Muscle layer of colon (tissue), 2 donors: ENCODE data around the gene RET.

ENCODE experiments used
- H3K27ac ChIP-seq: one replicate; pipeline ENCODE4 v1.7.0; 2013; ENCODE audit warnings: low read depth, mild to moderate bottlenecking, low read length, moderate library complexity
- H3K27me3 ChIP-seq, 2 donors: one replicate each; pipeline ENCODE4 v1.7.0; 2013; ENCODE audit warnings: low read length in 2 of 2, mild to moderate bottlenecking in 2 of 2; ENCODE audit not compliant: insufficient read depth in 2 of 2, control insufficient read depth in 1 of 2
- H3K36me3 ChIP-seq: one replicate; pipeline ENCODE4 v1.7.0; 2013; ENCODE audit warnings: mild to moderate bottlenecking, low read length; ENCODE audit not compliant: insufficient read depth
- H3K4me1 ChIP-seq: one replicate; pipeline ENCODE4 v1.7.0; 2013; ENCODE audit warnings: mild to moderate bottlenecking, low read length; ENCODE audit not compliant: insufficient read depth
- H3K4me3 ChIP-seq, 2 donors: one replicate each; pipeline ENCODE4 v1.7.0; 2013; ENCODE audit warnings: low read length in 2 of 2, low read depth in 1 of 2, mild to moderate bottlenecking in 1 of 2, moderate library complexity in 1 of 2
- H3K9ac ChIP-seq: one replicate; pipeline ENCODE4 v1.7.0; 2013; ENCODE audit warnings: low read length
- H3K9me3 ChIP-seq: one replicate; pipeline ENCODE4 v1.7.0; 2013; ENCODE audit warnings: mild to moderate bottlenecking, low read length
- donor health status: abdominal sarcoma.
- donor health status: Adenocarcinoma of cecum.

RET gene

DNA sequence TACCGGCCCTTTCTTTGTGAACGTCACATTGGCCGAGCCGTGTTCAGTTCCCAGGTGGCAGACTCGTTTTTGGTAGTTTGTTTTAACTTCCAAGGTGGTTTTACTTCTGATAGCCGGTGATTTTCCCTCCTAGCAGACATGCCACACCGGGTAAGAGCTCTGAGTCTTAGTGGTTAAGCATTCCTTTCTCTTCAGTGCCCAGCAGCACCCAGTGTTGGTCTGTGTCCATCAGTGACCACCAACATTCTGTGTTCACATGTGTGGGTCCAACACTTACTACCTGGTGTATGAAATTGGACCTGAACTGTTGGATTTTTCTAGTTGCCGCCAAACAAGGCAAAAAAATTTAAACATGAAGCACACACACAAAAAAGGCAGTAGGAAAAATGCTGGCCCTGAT, 51.5 kb downstream of the RET start:
- Histone ChIP-seq H3K27me3 (no peaks in the 10 kb centered on the region), H3K9ac (no peak overlapping the region), H3K4me3 (no peak overlapping the region), H3K9me3 (no peaks in the 10 kb centered on the region), H3K4me1 (no peaks in the 10 kb centered on the region), H3K27ac (no peak overlapping the region), H3K36me3 (no peaks in the 10 kb centered on the region)

DNA sequence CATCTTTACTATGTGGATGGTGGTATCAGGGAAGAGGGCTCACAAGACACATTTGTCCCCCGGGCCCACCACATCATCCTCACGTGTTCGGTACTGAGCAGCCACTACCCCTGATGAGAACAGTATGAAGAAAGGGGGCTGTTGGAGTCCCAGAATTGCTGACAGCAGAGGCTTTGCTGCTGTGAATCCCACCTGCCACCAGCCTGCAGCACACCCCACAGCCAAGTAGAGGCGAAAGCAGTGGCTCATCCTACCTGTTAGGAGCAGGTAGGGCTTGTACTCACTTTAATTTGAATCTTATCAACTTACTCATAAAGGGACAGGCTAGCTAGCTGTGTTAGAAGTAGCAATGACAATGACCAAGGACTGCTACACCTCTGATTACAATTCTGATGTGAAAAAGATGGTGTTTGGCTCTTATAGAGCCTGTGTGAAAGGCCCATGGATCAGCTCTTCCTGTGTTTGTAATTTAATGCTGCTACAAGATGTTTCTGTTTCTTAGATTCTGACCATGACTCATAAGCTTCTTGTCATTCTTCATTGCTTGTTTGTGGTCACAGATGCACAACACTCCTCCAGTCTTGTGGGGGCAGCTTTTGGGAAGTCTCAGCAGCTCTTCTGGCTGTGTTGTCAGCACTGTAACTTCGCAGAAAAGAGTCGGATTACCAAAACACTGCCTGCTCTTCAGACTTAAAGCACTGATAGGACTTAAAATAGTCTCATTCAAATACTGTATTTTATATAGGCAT, 52.3 kb downstream of the RET start:
- no peak overlapping the region for H3K27ac ChIP-seq

DNA sequence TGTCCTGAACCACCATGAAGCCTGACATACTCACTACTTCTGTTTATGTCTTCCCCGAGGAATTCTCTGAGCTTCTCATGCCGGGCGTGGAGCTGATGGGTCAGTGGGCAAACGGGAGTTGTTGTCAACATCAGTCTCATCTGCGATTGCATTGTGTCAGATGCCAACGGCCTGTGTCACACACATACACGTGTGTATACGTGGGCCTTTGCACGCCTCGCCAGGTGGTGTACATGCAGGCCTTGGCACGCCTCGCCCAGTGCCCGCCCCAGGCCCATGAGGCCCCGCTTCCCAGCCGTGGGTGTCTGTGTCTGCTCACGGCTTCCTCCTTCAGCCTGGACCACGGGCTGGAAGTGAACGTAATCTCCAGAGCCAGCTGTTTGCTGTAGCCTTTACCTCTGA, 53.9 kb downstream of the RET start:
- no peak overlapping the region for H3K9ac ChIP-seq
- H3K4me3 ChIP-seq: no peak overlapping the region
- H3K27me3 ChIP-seq: no peaks in the 10 kb centered on the region
- no peaks in the 10 kb centered on the region for H3K36me3 ChIP-seq
- no peaks in the 10 kb centered on the region for H3K9me3 ChIP-seq
- H3K27ac ChIP-seq: no peak overlapping the region
- H3K4me1 ChIP-seq: no peaks in the 10 kb centered on the region

More for the DNA sequence above, 52.3 kb downstream of the RET start:
- no peaks in the 10 kb centered on the region for H3K4me1 ChIP-seq
- H3K36me3 ChIP-seq: no peaks in the 10 kb centered on the region
- no peaks in the 10 kb centered on the region for H3K27me3 ChIP-seq
- H3K9me3 ChIP-seq: no peaks in the 10 kb centered on the region
- H3K4me3 ChIP-seq: no peak overlapping the region
- H3K9ac ChIP-seq: no peak overlapping the region

DNA sequence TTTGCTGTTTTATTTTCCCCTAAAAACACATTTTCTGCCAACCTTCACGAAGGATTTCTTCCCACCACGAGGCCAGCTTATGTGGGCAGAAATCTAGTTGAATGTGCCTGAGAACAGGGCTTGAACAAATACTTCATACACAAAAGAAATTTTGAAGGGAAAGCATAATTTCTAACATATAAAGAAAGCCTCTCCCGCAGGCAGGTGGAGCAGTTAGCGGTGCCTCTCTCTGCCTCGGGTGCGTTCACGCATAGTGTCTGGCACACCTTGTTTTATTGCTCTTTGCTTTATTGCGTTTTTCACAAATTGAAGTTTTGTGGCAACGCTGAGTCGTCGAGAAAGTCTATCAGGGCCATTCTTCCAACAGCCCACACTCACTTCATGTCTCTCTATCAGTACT, 54.4 kb downstream of the RET start:
- H3K9ac ChIP-seq: no peak overlapping the region
- H3K27ac ChIP-seq: no peak overlapping the region
- no peaks in the 10 kb centered on the region for H3K4me1 ChIP-seq
- no peaks in the 10 kb centered on the region for H3K36me3 ChIP-seq
- H3K4me3 ChIP-seq: no peak overlapping the region
- no peaks in the 10 kb centered on the region for H3K9me3 ChIP-seq
- no peaks in the 10 kb centered on the region for H3K27me3 ChIP-seq

DNA sequence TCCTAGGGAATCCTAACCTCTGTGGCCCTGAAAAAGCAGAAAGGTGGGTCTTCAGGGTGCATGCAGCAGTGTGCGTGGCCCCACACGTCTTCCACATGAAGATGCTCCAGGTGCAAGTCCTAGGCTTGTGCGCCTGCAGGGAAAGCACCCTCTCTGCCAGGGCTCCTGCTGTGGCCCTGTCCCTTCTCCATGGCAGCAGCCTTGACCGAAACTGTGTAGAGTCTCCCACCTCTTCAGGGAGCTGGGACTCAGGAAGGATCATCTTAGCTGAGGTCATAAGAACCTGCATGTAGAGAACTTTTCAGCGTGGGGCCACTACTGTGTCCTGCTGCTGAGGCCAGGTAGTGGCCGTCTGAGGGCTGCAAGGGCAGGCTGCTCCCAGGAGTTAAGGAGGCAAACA, 55.0 kb downstream of the RET start:
- no peaks in the 10 kb centered on the region for H3K27me3 ChIP-seq
- no peak overlapping the region for H3K4me3 ChIP-seq
- H3K9ac ChIP-seq: no peak overlapping the region
- no peaks in the 10 kb centered on the region for H3K9me3 ChIP-seq
- H3K4me1 ChIP-seq: no peaks in the 10 kb centered on the region
- no peak overlapping the region for H3K27ac ChIP-seq
- no peaks in the 10 kb centered on the region for H3K36me3 ChIP-seq

DNA sequence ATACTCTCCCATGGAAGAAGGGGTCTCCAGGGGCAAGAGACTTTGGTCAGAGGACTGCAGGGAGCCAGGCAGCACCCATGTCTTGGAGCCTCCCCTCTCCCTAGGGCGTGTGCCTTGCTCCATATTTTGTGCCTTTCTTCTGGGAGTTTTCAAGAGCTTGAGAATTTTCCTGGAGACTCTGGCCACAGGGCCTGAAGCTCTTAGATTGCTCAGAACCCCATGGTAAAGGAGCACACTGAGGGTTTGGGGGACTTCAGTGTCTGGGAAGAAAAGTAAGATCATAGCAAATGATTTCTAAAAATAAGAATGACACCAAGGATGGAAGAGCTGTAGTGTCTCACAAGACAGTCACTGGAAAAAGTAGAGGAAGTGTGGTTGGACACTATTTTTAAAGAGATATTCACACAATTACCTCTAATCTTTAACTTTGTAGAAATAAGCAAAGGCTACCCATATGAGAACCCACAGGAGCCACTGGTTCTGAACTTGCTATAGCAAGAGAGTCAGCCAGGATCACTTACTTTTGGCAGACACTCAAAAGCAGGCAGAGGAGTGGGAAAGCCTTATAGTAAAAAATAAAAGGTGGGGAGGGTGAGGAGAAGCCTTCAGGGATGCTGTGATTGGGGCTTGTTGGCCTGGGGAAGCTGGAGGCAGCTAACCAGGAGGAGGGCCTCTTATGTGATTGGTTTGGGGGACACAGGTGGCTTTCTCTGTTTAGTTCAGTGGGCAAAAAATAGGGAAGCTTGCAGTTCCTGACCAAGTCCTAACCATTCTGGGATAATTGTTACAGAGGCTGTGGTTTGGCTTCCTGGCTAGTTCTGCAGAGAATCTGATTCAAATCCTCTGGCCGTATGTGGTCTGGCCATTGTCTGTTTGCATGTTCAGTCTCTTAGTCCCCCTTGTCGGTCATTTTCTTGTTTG, 56.3 kb downstream of the RET start:
- Histone ChIP-seq H3K4me3 (no peak overlapping the region), H3K4me1 (no peaks in the 10 kb centered on the region), H3K27ac (no peak overlapping the region), H3K36me3 (no peaks in the 10 kb centered on the region), H3K9me3 (no peaks in the 10 kb centered on the region), H3K9ac (no peak overlapping the region), H3K27me3 (no peaks in the 10 kb centered on the region)

DNA sequence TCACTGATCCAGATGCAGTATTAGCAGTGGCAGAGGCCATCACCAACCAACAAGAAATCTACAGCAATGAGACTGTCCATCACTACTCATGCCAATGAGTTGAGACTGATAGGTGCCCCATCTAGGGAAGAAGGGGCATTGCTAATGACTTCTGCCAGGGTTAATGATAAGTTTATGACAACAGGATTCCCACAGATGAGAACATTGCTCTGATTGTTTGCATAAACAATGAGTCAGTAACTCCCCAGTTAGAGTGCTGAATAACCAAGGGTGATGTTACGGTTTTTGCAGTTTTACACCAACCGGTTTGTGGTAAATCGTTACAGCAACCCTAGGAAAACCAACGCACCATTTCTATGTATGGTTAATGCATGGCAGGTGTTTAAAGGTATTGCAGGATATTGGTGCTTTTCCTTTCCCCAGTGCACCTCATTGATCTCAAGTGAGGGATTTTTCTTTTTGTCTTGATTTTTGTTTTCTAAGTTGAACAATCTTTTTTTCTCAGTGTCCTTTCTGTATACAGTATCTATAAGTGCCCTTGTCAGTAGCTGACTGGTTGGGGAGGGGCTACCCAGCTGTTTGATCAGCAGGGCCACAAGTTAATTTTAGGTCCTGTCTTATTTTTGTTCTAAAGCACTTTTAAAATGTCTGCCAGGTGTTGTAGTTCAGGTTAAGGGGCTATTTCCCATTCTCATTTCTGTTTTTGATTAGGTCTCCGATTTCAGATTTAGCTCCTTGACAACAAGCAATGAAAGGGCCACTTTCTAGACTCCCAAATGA, 57.4 kb downstream of the RET start:
- Histone ChIP-seq H3K27ac (no peak overlapping the region), H3K9ac (no peak overlapping the region), H3K4me1 (no peaks in the 10 kb centered on the region), H3K4me3 (no peak overlapping the region), H3K9me3 (no peaks in the 10 kb centered on the region), H3K36me3 (no peaks in the 10 kb centered on the region), H3K27me3 (no peaks in the 10 kb centered on the region)

DNA sequence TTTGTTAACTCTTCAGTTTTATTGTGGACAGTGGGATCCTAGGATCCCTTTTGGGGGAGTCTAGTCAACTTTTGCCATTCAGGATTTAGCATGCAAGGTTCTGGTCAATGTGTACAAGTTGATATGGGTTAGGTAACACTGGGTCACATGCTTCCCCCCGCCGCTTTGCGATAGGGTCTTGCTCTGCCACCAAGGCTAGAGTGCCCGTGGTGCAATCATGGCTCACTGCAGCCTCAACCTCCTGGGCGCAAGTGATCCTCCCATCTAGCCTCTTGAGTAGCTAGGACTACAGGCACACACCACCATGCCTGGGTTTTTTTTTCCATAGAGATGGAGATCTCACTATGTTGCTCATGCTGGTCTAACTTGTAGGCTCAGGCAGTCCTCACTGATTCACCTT, 58.2 kb downstream of the RET start:
- Histone ChIP-seq H3K36me3 (no peaks in the 10 kb centered on the region), H3K9ac (no peak overlapping the region), H3K4me1 (peaks cover 4% of the 10 kb centered on the region), H3K27ac (no peak overlapping the region), H3K4me3 (no peak overlapping the region), H3K27me3 (no peaks in the 10 kb centered on the region), H3K9me3 (no peaks in the 10 kb centered on the region)

DNA sequence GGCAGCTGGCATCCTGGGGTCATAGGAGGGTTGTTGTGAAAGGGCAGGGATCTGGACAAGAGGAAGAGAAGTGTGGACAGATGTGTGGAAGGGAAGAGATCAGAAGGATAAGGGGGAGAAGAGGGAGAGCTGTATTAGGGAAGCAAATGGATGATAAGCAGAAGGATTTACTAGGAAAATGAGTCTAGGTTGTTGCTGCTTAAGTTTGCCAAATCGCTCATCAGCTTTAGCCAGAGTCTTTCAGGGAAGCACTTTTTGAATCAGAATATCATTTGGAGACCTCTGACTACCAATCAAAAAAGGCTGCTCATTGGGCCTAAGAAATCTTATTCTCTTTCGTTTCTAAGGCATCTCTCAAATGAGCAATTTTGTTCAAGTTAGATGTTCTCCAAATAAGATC, 58.8 kb downstream of the RET start:
- H3K4me1 ChIP-seq: peaks cover 4% of the 10 kb centered on the region
- H3K4me3 ChIP-seq: no peak overlapping the region
- no peaks in the 10 kb centered on the region for H3K36me3 ChIP-seq
- H3K9ac ChIP-seq: no peak overlapping the region
- H3K9me3 ChIP-seq: no peaks in the 10 kb centered on the region
- H3K27me3 ChIP-seq: no peaks in the 10 kb centered on the region
- H3K27ac ChIP-seq: no peak overlapping the region

DNA sequence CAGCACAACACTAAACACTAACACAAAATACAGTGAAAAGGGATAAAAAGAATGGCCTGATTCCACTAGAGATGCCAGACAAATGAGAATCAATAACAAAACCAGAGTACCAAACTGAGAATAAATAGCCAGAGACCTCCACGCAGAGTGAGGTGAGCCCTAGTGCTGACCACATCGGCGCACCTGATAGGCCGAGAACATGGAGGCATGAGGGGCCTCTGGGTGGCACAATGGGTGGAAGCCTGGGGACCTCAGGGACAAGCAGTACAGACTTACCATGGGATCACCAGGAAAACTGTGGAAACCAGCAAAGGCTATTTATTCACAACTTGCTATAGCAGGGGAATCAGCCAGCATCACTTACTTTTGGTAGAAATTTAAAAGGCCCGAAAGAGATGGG, 59.6 kb downstream of the RET start:
- H3K4me1 ChIP-seq: peaks cover 4% of the 10 kb centered on the region
- H3K9me3 ChIP-seq: no peaks in the 10 kb centered on the region
- no peak overlapping the region for H3K9ac ChIP-seq
- H3K4me3 ChIP-seq: no peak overlapping the region
- no peaks in the 10 kb centered on the region for H3K36me3 ChIP-seq
- H3K27ac ChIP-seq: no peak overlapping the region
- H3K27me3 ChIP-seq: no peaks in the 10 kb centered on the region

DNA sequence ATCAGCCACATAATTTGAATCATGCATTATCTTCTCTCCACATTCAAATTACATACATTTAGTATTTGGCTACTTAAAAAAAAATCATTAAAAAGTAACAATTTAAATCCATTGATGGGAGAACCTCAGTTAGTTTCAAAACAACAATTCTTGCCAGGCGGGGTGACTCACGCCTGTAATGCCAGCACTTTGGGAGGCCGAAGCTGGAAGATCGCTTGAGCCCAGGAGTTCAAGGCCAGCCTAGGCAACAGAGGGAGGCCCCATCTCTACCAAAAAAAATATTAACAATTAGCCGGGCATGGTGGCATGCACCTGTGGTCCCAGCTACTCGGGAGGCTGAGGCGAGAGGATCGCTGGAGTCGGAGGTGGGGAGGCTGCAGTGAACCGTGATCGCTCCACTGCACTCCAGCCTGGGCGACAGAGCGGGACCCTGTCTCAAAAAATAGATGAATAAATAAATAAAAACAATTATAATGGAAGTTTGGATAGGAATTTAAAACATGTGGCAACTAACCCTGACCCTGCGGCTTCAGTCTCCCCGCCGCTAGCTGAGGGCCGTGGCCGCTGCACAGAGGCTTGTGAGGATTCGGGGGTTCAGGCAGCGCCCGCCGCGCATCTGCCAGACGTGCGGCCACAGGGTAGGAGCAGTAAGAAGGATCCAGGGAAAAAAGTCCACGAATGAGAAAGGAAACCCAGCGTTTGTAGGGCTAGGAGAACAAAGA, 60.3 kb downstream of the RET start:
- no peaks in the 10 kb centered on the region for H3K36me3 ChIP-seq
- H3K9ac ChIP-seq: peak overlapping the region; percentile 75
- no peaks in the 10 kb centered on the region for H3K9me3 ChIP-seq
- peak overlapping the region; percentile 94 for H3K27ac ChIP-seq
- H3K27me3 ChIP-seq: no peaks in the 10 kb centered on the region
- peaks cover 4% of the 10 kb centered on the region for H3K4me1 ChIP-seq
- H3K4me3 ChIP-seq: peak overlapping the region; percentile 76 to 82
